GM12873 (cell line): Measurements from ENCODE around the gene IL1RL1.

Experiments
- CTCF ChIP-seq: IDR thresholded peaks from 2 replicates; pipeline ENCODE4 v1.5.1; 2012; ENCODE audit warnings: low read depth, mild to moderate bottlenecking, moderate library complexity, low read length, control low read depth; ENCODE audit not compliant: insufficient read depth; ENCODE audit errors: missing control alignments

IL1RL1 gene

DNA sequence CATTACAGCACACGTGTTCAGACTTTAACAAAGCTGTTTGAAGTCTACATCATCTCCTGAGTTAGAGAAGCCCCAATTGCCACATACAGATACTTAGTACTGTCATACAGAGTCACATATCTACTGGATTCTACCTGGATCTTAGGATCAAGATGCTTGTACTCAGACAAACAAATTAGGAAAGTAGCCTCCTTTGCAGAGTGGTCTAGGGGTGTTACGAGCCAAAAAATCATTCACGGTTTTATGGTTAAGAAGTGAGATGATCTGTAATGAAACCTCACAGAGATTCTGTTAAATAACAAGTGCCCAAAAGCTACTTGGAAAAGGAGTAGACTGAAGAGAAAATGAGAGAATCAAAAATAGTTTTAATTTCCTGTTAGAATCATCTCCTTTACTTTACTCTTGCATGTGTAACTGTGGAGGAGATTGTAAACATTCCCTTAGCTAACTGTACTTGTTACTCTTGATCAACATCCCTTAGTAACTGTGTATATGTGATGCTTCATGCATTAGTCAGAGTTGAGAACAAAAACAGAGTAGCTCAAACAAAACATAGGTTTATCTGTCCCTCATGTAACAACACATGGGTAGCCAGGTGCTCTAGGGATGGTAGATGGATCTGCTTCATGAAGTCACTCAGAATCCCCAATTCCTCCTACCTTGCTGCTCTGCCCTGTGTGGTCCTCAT, 16.4 kb upstream of the IL1RL1 start:
- no peak for TF ChIP-seq CTCF

DNA sequence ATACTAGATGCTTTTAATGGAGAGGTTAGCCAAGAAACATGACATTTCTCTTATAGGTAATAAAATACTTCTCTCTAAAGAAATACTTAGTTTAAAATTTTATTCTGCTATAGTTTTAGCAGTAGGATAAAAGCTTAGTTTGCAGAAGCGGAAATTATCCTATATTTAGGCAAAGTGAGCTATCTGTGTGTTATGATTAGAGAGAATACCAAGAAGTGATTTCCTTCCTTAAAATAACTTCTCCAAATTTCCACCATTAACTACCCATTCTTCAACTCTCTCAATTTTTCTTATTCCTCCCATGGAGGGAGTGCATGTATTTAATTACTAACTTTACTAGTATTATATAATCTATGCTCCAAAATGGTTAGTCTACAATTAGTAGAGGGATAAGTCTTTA, 15.8 kb upstream of the IL1RL1 start:
- TF ChIP-seq CTCF: no peak

DNA sequence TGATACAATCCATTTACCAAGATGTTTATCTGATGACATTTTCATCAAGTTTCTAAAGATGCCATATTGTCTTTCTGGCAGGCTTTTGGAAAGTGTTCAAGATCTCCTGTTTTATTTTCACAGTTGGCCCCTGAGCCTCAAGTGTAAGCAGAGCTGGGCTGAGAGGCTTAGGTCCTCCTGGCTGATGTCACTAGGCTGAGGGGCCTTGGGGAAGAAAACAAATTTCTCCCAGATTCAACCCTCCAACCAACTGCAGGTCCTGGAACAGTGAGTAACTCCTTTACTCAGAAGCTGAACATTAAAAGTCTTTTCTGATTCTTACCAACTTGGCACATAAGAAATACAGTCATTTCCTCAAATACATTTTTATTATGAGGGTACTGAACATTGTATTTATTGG, 14.9 kb upstream of the IL1RL1 start:
- TF ChIP-seq CTCF: no peak

DNA sequence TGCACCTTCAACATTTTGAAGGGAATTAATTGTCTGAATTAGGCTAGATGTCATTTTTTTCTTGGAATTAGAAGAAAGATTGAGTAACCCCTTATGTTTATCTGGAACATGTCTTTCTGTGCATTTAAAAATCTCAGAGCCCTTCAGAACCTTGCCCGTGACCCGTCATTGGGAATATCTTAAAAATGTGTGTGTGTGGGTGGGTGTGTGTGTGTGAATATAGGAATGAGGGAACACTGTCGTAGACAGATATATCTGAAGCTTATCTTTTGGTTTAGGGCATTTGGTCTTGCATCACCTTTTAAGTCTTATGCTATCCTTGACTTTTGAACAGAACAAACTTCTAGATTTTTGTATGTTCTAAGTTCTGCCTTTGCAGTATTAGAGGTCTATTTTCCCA, 13.5 kb upstream of the IL1RL1 start:
- no peak for TF ChIP-seq CTCF

- TF ChIP-seq CTCF: peak; percentile 50
Measured at GRCh38 chr2:102301867-102302362, 9.4 kb upstream of the IL1RL1 start.

GRCh38 chr2:102302458-102302857, 8.9 kb upstream of the IL1RL1 start:
- no peak for TF ChIP-seq CTCF

DNA sequence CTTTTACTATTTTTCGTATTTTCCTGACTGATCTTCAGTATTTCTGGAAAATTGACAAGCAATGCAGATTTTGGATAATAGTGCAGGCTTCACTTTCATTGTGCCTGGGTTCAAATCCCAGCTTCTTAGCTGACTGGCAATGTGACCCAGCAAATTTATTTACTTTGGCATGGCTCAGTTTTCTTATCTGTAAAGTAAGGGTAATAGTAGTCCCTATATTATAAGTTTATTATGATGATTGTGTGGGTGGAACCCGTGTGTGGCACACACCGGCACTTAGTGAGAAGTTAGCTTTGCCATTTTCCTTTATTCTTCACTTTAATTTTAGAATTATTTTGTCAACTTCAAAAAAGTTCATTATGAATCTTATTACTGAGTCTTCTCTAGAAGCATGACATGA, 7.8 kb upstream of the IL1RL1 start:
- no peak for TF ChIP-seq CTCF

DNA sequence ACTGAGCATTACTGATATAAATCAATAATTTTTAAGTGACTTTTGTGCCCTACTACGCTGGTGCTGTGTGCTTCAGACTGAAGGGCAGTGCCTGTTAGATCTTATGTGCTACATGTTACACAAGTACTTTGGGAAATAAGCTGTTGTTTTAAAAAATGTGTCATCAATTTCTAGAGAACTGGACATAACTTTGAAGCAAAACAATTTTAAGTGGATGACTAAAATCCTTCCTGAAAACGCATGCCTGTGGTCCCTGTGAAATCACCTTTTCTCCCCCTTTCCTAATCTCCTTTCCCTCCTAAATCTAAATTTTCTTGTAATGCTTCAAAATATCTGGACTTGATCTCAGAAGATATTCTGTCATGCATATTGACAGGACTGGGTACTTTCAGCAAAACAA, 7.1 kb upstream of the IL1RL1 start:
- no peak for TF ChIP-seq CTCF
